Breast epithelium (tissue), 4 donors: ENCODE results near the gene NOS1AP. TPM values are rescaled to one million over a fixed set of nuclear protein-coding genes. Genes with fewer than 3 reads are reported as not detected.
"Not testable (repeated sequence)": the region's sequence is repeated elsewhere in the genome, so short reads cannot be mapped to it uniquely, and the experiment has no call there.

Experiments used
- DNase-seq, 2 donors: peaks; one replicate each; pipeline ENCODE4 v3.0.0-alpha.2; 2019; ENCODE audit warnings: low spot score in 2 of 2
- H3K27ac ChIP-seq, 2 donors: fragments of 200-600 bp; sonication (generic) in 1 of 2; one replicate each; pipeline ENCODE4 v1.5.1; 2016 to 2019; ENCODE audit warnings: mild to moderate bottlenecking in 1 of 2
- H3K27me3 ChIP-seq, 2 donors: fragments of 200-600 bp; sonication (generic) in 1 of 2; one replicate each; pipeline versions ENCODE4 v1.5.1 to v1.6.0; 2017 to 2019; ENCODE audit warnings: control low read depth in 1 of 2, mild to moderate bottlenecking in 1 of 2
- H3K36me3 ChIP-seq: fragments of 200-600 bp; one replicate; pipeline ENCODE4 v1.5.1; 2019
- H3K4me1 ChIP-seq, 2 donors: fragments of 200-600 bp; sonication (generic); one replicate each; pipeline ENCODE4 v1.5.1; 2016 to 2019; ENCODE audit warnings: control low read depth in 1 of 2
- H3K4me3 ChIP-seq, 3 donors: fragments of 200-600 bp; sonication (generic); 1 replicate in 2 of 3; 2 replicates in 1 of 3; pipeline ENCODE4 v1.5.1; 2016 to 2019; ENCODE audit warnings: mild to moderate bottlenecking in 3 of 3, moderate library complexity in 2 of 3
- H3K9me3 ChIP-seq, 2 donors: fragments of 200-600 bp; sonication (generic) in 1 of 2; one replicate each; pipeline ENCODE4 v1.5.1; 2016 to 2019; ENCODE audit warnings: control low read depth in 1 of 2
- CTCF ChIP-seq, 3 donors: fragments of 450-650 bp; IDR thresholded peaks; one replicate each; pipeline ENCODE4 v1.5.1; 2016 to 2017; ENCODE audit warnings: antibody characterized with exemption in 3 of 3, mild to moderate bottlenecking in 3 of 3, moderate library complexity in 3 of 3
- POLR2A ChIP-seq: fragments of 450-650 bp; IDR thresholded peaks from one replicate; pipeline ENCODE4 v1.6.1; 2016; ENCODE audit warnings: antibody characterized with exemption, mild to moderate bottlenecking, moderate library complexity
- POLR2AphosphoS5 ChIP-seq, 3 donors: sonication (generic); formaldehyde crosslinking; IDR thresholded peaks; one replicate each; pipeline ENCODE4 v1.6.1; 2017; ENCODE audit warnings: antibody characterized with exemption in 3 of 3
- intact Hi-C: fragments of 100-400 bp; cut with DNase I; formaldehyde crosslinking; loops from one replicate; pipeline ENCODE4 v1.15.1; 2023; ENCODE audit warnings: low total_unique reads
- total RNA-seq, 3 donors: library from RNA; depleted of rRNA; stranded (reverse); fragments of >200 nt; gene quantifications; one replicate each; pipeline ENCODE4 v1.1.0, GENCODE V29; 2016

NOS1AP gene
- total RNA-seq, 3 donors from 2014 or later, result 2.2 to 17.6 (median 11.8) TPM

GRCh38 chr1:162040001-162040400 lies 29.5 kb upstream of the NOS1AP start:
- no peaks in the 10 kb centered on the region for H3K27me3 ChIP-seq
- no peaks in the 10 kb centered on the region for H3K4me1 ChIP-seq
- no peak for DNase-seq
- H3K9me3 ChIP-seq, result no peaks in the 10 kb centered on the region
- H3K4me3 ChIP-seq, result no peak overlapping the region
- H3K27ac ChIP-seq, result no peak overlapping the region
- TF ChIP-seq POLR2A, result no peak
- TF ChIP-seq POLR2AphosphoS5 (IDR thresholded peaks at IDR 0.05), result no peak
- no peak for TF ChIP-seq CTCF (IDR thresholded peaks at IDR 0.05)
- H3K36me3 ChIP-seq, result no peaks in the 10 kb centered on the region
- intact Hi-C loops, result no loop called here

GRCh38 chr1:162040657-162041056 lies 28.8 kb upstream of the NOS1AP start:
- H3K9me3 ChIP-seq, result no peaks in the 10 kb centered on the region
- no peak overlapping the region for H3K4me3 ChIP-seq
- intact Hi-C loops, result no loop called here
- H3K27ac ChIP-seq, result no peak overlapping the region
- DNase-seq, result no peak
- H3K27me3 ChIP-seq, result no peaks in the 10 kb centered on the region
- H3K4me1 ChIP-seq, result no peaks in the 10 kb centered on the region
- no peaks in the 10 kb centered on the region for H3K36me3 ChIP-seq
- TF ChIP-seq POLR2A, result no peak
- no peak for TF ChIP-seq POLR2AphosphoS5 (IDR thresholded peaks at IDR 0.05)
- TF ChIP-seq CTCF (IDR thresholded peaks at IDR 0.05), result no peak

- no peak for TF ChIP-seq POLR2A
- TF ChIP-seq CTCF (IDR thresholded peaks at IDR 0.05), result no peak
- TF ChIP-seq POLR2AphosphoS5 (IDR thresholded peaks at IDR 0.05), result no peak
- no peaks in the 10 kb centered on the region for H3K27me3 ChIP-seq
- H3K4me1 ChIP-seq, result no peaks in the 10 kb centered on the region
- H3K27ac ChIP-seq, result no peak overlapping the region
- intact Hi-C loops, result no loop called here
- H3K36me3 ChIP-seq, result no peaks in the 10 kb centered on the region
- no peak overlapping the region for H3K4me3 ChIP-seq
- DNase-seq, result no peak
- H3K9me3 ChIP-seq, result no peaks in the 10 kb centered on the region
Observed at GRCh38 chr1:162042361-162042760, 27.1 kb upstream of the NOS1AP start.

GRCh38 chr1:162046921-162047320 lies 22.6 kb upstream of the NOS1AP start:
- intact Hi-C loops, result loop anchor here (5.0 kb wide), 1 partner anchor 785 kb away; no protein-coding TSS in a partner anchor
- no peaks in the 10 kb centered on the region for H3K4me1 ChIP-seq
- no peak for DNase-seq
- H3K36me3 ChIP-seq, result no peaks in the 10 kb centered on the region
- H3K27ac ChIP-seq, result no peak overlapping the region
- H3K9me3 ChIP-seq, result no peaks in the 10 kb centered on the region
- no peaks in the 10 kb centered on the region for H3K27me3 ChIP-seq
- no peak for TF ChIP-seq POLR2AphosphoS5 (IDR thresholded peaks at IDR 0.05)
- H3K4me3 ChIP-seq, result no peak overlapping the region

- intact Hi-C loops, result not testable (repeated sequence)
Observed at GRCh38 chr1:162053949-162054348, 15.5 kb upstream of the NOS1AP start.

GRCh38 chr1:162055062-162055461 lies 14.4 kb upstream of the NOS1AP start:
- Histone ChIP-seq H3K4me3 (no peak overlapping the region), H3K36me3 (no peaks in the 10 kb centered on the region), H3K4me1 (no peaks in the 10 kb centered on the region), H3K9me3 (no peaks in the 10 kb centered on the region), H3K27me3 (no peaks in the 10 kb centered on the region), H3K27ac (no peak overlapping the region)
- TF ChIP-seq POLR2AphosphoS5 (IDR thresholded peaks at IDR 0.05) (no peak), POLR2A (no peak), CTCF (IDR thresholded peaks at IDR 0.05) (no peak)
- no peak for DNase-seq
- intact Hi-C loops, result no loop called here

More at GRCh38 chr1:162053949-162054348, 15.5 kb upstream of the NOS1AP start:
- not testable (repeated sequence) for H3K9me3 ChIP-seq, H3K27me3 ChIP-seq, H3K36me3 ChIP-seq, DNase-seq, H3K4me3 ChIP-seq, H3K4me1 ChIP-seq, H3K27ac ChIP-seq
